ENCODE measurements around the gene PTN. TPM values are rescaled to one million over a fixed set of nuclear protein-coding genes. Genes with fewer than 3 reads are reported as not detected.
"Not testable (repeated sequence)": the region's sequence is repeated elsewhere in the genome, so short reads cannot be mapped to it uniquely, and the experiment has no call there.

The PTN gene
- total RNA-seq, 1 experiment from 2014 or later: 7.0 TPM

DNA sequence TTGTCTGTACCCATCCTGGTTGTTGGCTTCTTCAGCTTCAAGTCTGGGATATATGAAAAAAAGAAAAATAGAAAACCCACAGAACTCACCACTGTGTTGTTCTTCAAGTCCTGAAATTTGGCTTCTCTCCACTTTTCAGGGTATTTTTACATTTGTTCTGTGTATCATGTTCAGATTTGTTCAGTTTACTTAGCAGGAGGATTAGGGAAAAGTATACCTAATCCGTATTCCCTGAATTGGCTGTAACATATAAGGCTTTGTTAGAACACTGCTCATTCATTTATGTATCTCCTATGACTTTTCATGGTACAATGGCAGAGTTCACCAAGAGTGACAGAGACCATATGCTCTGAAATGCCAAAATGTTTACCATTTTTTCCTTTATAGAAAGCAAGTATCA is 146.9 kb downstream of the PTN start:
- Histone ChIP-seq H3K27me3 (ENCODE audit: insufficient read depth, low read depth) (no peaks in the 10 kb centered on the region), H3K4me1 (replicated peaks; ENCODE audit: insufficient read depth) (no peaks in the 10 kb centered on the region), H3K9me3 (ENCODE audit: insufficient read depth, low read depth) (no peaks in the 10 kb centered on the region), H2AFZ (no peak overlapping the region), H3F3A (ENCODE audit: insufficient read depth, low read depth) (no peaks in the 10 kb centered on the region), H3K36me3 (ENCODE audit: low read depth) (no peaks in the 10 kb centered on the region), H3K4me3 (no peak overlapping the region), H3K79me2 (ENCODE audit: low read depth) (no peaks in the 10 kb centered on the region), H3K9me2 (ENCODE audit: insufficient read depth) (no peaks in the 10 kb centered on the region), H3K4me2 (no peak overlapping the region), H3K27ac (no peak overlapping the region), H4K20me1 (ENCODE audit: insufficient read depth) (no peaks in the 10 kb centered on the region)
- intact Hi-C loops (cut with micrococcal nuclease; ENCODE audit: unreplicated experiment): no loop called here
- ChIA-PET POLR2A (ENCODE audit: unreplicated experiment) (no interaction called here), CTCF (no interaction called here)
- TF ChIP-seq EZH2 (IDR thresholded peaks at IDR 0.05; ENCODE audit: low read depth): no peak
- TF ChIP-seq, protein P1, sequence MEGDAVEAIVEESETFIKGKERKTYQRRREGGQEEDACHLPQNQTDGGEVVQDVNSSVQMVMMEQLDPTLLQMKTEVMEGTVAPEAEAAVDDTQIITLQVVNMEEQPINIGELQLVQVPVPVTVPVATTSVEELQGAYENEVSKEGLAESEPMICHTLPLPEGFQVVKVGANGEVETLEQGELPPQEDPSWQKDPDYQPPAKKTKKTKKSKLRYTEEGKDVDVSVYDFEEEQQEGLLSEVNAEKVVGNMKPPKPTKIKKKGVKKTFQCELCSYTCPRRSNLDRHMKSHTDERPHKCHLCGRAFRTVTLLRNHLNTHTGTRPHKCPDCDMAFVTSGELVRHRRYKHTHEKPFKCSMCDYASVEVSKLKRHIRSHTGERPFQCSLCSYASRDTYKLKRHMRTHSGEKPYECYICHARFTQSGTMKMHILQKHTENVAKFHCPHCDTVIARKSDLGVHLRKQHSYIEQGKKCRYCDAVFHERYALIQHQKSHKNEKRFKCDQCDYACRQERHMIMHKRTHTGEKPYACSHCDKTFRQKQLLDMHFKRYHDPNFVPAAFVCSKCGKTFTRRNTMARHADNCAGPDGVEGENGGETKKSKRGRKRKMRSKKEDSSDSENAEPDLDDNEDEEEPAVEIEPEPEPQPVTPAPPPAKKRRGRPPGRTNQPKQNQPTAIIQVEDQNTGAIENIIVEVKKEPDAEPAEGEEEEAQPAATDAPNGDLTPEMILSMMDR (conservative IDR thresholded peaks at IDR 0.05): no peak
- DNase-seq: no peak
- BruUV-seq (replicated peaks): no TSS peak

DNA sequence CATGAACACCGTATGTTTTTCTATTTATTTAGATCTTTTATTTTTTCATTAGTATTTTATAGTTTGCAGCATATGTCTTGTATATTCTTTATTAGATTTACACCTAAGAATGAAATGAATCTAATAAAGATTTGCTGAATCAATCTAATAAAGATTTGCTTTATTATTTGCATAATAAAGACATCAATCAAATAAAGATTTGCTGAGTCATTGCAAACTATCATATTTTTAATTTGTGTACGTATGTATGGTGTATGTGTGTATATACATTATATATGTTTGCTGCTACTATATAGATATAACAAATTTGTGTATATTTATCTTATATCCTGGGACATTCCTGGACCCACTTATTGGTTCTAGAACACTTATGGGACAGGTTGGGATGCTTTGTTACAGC is 147.5 kb downstream of the PTN start:
- CTCF ChIA-PET: no interaction called here
- Histone ChIP-seq H3K4me2 (no peak overlapping the region), H3K27me3 (ENCODE audit: insufficient read depth, low read depth) (no peaks in the 10 kb centered on the region), H3K27ac (no peak overlapping the region), H4K20me1 (ENCODE audit: insufficient read depth) (no peaks in the 10 kb centered on the region), H3K4me3 (no peak overlapping the region), H3K9me3 (ENCODE audit: insufficient read depth, low read depth) (no peaks in the 10 kb centered on the region), H3K36me3 (ENCODE audit: low read depth) (no peaks in the 10 kb centered on the region), H3F3A (ENCODE audit: insufficient read depth, low read depth) (no peaks in the 10 kb centered on the region), H3K9me2 (ENCODE audit: insufficient read depth) (no peaks in the 10 kb centered on the region), H2AFZ (no peak overlapping the region), H3K4me1 (replicated peaks; ENCODE audit: insufficient read depth) (no peaks in the 10 kb centered on the region), H3K79me2 (ENCODE audit: low read depth) (no peaks in the 10 kb centered on the region)
- DNase-seq: no peak
- intact Hi-C loops (cut with micrococcal nuclease; ENCODE audit: unreplicated experiment): no loop called here
- TF ChIP-seq, protein P1 (conservative IDR thresholded peaks at IDR 0.05): no peak
- no peak for TF ChIP-seq EZH2 (IDR thresholded peaks at IDR 0.05; ENCODE audit: low read depth)
- no TSS peak for BruUV-seq (replicated peaks)
- POLR2A ChIA-PET (ENCODE audit: unreplicated experiment): no interaction called here

DNA sequence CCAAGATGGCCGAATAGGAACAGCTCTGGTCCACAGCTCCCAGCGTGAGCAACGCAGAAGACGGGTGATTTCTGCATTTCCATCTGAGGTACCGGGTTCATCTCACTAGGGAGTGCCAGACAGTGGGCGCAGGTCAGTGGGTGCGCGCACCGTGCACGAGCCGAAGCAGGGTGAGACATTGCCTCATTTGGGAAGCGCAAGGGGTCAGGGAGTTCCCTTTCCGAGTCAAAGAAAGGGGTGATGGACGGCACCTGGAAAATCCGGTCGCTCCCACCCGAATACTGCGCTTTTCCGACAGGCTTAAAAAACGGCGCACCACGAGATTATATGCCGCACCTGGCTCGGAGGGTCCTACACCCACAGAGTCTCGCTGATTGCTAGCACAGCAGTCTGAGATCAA is 161.9 kb downstream of the PTN start:
- H3F3A ChIP-seq (ENCODE audit: insufficient read depth, low read depth); H3K79me2 ChIP-seq (ENCODE audit: low read depth); intact Hi-C loops (cut with micrococcal nuclease; ENCODE audit: unreplicated experiment); H3K4me1 ChIP-seq (replicated peaks; ENCODE audit: insufficient read depth); CTCF ChIA-PET; H3K27ac ChIP-seq; H3K9me2 ChIP-seq (ENCODE audit: insufficient read depth); H3K27me3 ChIP-seq (ENCODE audit: insufficient read depth, low read depth); H3K9me3 ChIP-seq (ENCODE audit: insufficient read depth, low read depth); BruUV-seq (replicated peaks); H4K20me1 ChIP-seq (ENCODE audit: insufficient read depth); POLR2A ChIA-PET (ENCODE audit: unreplicated experiment); H2AFZ ChIP-seq; H3K36me3 ChIP-seq (ENCODE audit: low read depth): not testable (repeated sequence)
- Histone ChIP-seq H3K4me2 (peak overlapping the region; percentile 31; the same call in 1 of the 2 replicates), H3K4me3 (peak overlapping the region; percentile 33; the same call in 1 of the 2 replicates)
- DNase-seq: peak in 1 of 2 experiments; percentile 2
